ENCODE results near the gene CEACAM21.

CEACAM21 gene

GRCh38 chr19:41563854-41564514 is 12.0 kb upstream of the CEACAM21 start:
- peaks cover 75% of the 10 kb centered on the region for H3K27me3 ChIP-seq
- H3K36me3 ChIP-seq = no peaks in the 10 kb centered on the region
- DNase-seq = no peak
- H3K9me3 ChIP-seq = no peaks in the 10 kb centered on the region
- TF ChIP-seq, protein P1, sequence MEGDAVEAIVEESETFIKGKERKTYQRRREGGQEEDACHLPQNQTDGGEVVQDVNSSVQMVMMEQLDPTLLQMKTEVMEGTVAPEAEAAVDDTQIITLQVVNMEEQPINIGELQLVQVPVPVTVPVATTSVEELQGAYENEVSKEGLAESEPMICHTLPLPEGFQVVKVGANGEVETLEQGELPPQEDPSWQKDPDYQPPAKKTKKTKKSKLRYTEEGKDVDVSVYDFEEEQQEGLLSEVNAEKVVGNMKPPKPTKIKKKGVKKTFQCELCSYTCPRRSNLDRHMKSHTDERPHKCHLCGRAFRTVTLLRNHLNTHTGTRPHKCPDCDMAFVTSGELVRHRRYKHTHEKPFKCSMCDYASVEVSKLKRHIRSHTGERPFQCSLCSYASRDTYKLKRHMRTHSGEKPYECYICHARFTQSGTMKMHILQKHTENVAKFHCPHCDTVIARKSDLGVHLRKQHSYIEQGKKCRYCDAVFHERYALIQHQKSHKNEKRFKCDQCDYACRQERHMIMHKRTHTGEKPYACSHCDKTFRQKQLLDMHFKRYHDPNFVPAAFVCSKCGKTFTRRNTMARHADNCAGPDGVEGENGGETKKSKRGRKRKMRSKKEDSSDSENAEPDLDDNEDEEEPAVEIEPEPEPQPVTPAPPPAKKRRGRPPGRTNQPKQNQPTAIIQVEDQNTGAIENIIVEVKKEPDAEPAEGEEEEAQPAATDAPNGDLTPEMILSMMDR (IDR thresholded peaks at IDR 0.05; ENCODE audit: low read depth, low read length) = no peak
- H3K4me3 ChIP-seq (ENCODE audit: low read depth, low read length) = no peak overlapping the region
- H3K4me1 ChIP-seq = no peaks in the 10 kb centered on the region

DNA sequence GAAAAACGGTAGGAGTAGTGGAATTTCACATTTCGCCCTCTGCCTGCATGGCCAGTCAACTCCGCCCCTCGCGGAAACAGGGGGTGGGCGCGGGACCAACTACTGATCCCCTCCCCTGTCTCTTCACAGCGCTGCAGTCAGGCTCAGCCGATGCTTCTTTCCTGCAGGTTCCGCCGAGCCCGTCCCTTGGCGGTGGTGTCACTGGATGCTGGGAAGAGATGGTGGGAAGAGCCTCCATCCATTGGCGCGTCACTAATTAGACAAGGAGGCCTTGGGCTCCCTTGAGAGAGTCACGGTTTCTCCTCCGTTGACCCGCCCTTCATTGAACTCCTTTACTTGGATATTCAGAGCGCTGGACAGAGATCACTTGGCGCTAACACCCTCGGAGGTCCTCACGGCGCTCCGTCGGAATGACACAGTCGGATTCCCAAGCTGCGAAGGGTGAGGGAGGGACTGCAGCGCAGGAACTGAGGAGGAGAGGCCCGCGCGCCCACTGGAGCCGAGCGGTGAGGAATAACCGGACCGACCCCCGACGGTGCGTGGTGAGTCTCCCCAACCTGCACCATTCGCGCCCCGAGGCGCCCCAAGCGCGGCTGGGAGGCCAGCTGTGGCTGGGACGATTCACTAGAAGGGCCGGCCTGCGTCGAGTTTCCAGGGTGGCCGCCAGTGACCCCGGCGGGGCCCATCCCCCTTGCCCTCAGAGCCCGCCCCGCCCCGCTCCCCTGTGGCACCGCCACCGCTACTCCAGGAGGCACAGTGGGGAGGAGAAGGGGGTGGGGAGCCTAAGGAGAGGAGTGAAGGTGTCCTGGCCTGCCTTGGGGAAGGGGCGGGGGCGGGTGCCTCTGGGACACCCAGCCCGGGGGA is 11.2 kb upstream of the CEACAM21 start:
- Histone ChIP-seq H3K36me3 (no peaks in the 10 kb centered on the region), H3K27me3 (peaks cover 73% of the 10 kb centered on the region), H3K9me3 (no peaks in the 10 kb centered on the region), H3K4me3 (ENCODE audit: low read depth, low read length) (no peak overlapping the region), H3K4me1 (no peaks in the 10 kb centered on the region)
- no peak for DNase-seq
- TF ChIP-seq, protein P1 (IDR thresholded peaks at IDR 0.05; ENCODE audit: low read depth, low read length) = no peak

- TF ChIP-seq, protein P1 (IDR thresholded peaks at IDR 0.05; ENCODE audit: low read depth, low read length) = no peak
- H3K4me3 ChIP-seq (ENCODE audit: low read depth, low read length) = no peak overlapping the region
- peaks cover 71% of the 10 kb centered on the region for H3K27me3 ChIP-seq
- no peaks in the 10 kb centered on the region for H3K9me3 ChIP-seq
- DNase-seq = no peak
- no peaks in the 10 kb centered on the region for H3K36me3 ChIP-seq
- H3K4me1 ChIP-seq = no peaks in the 10 kb centered on the region
Measured at GRCh38 chr19:41565379-41565720, 10.6 kb upstream of the CEACAM21 start.

DNA sequence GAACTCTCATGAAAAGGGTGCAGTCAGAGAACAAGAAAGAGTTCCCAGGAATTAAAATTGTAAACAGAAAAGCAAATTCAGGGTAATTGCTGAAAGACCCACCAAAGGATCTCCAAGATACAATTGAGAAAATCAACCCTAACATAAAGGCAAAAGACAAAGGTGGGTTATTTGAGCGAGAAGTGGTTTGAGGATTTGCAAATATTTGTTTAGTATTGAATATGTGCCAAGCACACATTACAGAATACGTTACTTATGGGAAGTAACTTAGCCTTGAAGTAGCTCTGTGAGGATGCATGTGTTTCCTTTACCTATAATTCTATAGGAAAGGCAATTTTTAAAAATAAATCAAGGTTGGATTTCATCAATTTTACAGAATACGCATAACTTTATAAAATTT is 10.0 kb upstream of the CEACAM21 start:
- DNase-seq = no peak
- Histone ChIP-seq H3K36me3 (no peaks in the 10 kb centered on the region), H3K9me3 (no peaks in the 10 kb centered on the region), H3K27me3 (peaks cover 64% of the 10 kb centered on the region), H3K4me1 (no peaks in the 10 kb centered on the region), H3K4me3 (ENCODE audit: low read depth, low read length) (no peak overlapping the region)
- TF ChIP-seq, protein P1 (IDR thresholded peaks at IDR 0.05; ENCODE audit: low read depth, low read length) = no peak

GRCh38 chr19:41569481-41570150 is 6.3 kb upstream of the CEACAM21 start:
- peaks cover 53% of the 10 kb centered on the region for H3K27me3 ChIP-seq
- no peaks in the 10 kb centered on the region for H3K36me3 ChIP-seq
- TF ChIP-seq, protein P1 (IDR thresholded peaks at IDR 0.05; ENCODE audit: low read depth, low read length) = no peak
- H3K9me3 ChIP-seq = no peaks in the 10 kb centered on the region
- H3K4me1 ChIP-seq = no peaks in the 10 kb centered on the region
- no peak for DNase-seq
- H3K4me3 ChIP-seq (ENCODE audit: low read depth, low read length) = no peak overlapping the region

Data from BE2C (cell line).